ENCODE data around the gene WWP2. TPM values are rescaled to one million over a fixed set of nuclear protein-coding genes. Genes with fewer than 3 reads are reported as not detected.

Gene WWP2
- total RNA-seq, 1 experiment from 2014 or later = 38.8 TPM

GRCh38 chr16:69827524-69827923 lies 65.4 kb downstream of the WWP2 start:
- Histone ChIP-seq H2AFZ (no peak overlapping the region), H3K4me2 (no peak overlapping the region), H3K9me2 (ENCODE audit: insufficient read depth) (no peaks in the 10 kb centered on the region), H3F3A (ENCODE audit: insufficient read depth, low read depth) (no peaks in the 10 kb centered on the region), H3K4me3 (no peak overlapping the region), H4K20me1 (ENCODE audit: insufficient read depth) (no peaks in the 10 kb centered on the region), H3K79me2 (ENCODE audit: low read depth) (no peaks in the 10 kb centered on the region), H3K27me3 (ENCODE audit: insufficient read depth, low read depth) (no peaks in the 10 kb centered on the region), H3K4me1 (replicated peaks; ENCODE audit: insufficient read depth) (no peaks in the 10 kb centered on the region), H3K9me3 (ENCODE audit: insufficient read depth, low read depth) (no peaks in the 10 kb centered on the region), H3K27ac (no peak overlapping the region), H3K36me3 (ENCODE audit: low read depth) (no peaks in the 10 kb centered on the region)
- BruUV-seq (replicated peaks) = no TSS peak
- no peak for DNase-seq
- ChIA-PET POLR2A (ENCODE audit: unreplicated experiment) (no interaction called here), CTCF (no interaction called here)
- intact Hi-C loops (cut with micrococcal nuclease; ENCODE audit: unreplicated experiment) = no loop called here
- TF ChIP-seq EZH2 (IDR thresholded peaks at IDR 0.05; ENCODE audit: low read depth) (no peak), CTCF (conservative IDR thresholded peaks at IDR 0.05) (no peak)

GRCh38 chr16:69829338-69829737 lies 67.2 kb downstream of the WWP2 start:
- intact Hi-C loops (cut with micrococcal nuclease; ENCODE audit: unreplicated experiment) = no loop called here
- H3F3A ChIP-seq (ENCODE audit: insufficient read depth, low read depth) = peaks cover 8% of the 10 kb centered on the region; the same call in 1 of the 2 replicates
- BruUV-seq (replicated peaks) = no TSS peak
- DNase-seq = no peak
- ChIA-PET CTCF (interaction anchor here (0.9 kb wide), 1 partner anchor 101 kb away, joined by 3 read pairs; no protein-coding TSS in a partner anchor), POLR2A (ENCODE audit: unreplicated experiment) (no interaction called here)
- H3K27ac ChIP-seq = no peak overlapping the region
- no peak overlapping the region for H3K4me3 ChIP-seq
- TF ChIP-seq CTCF (conservative IDR thresholded peaks at IDR 0.05) = no peak
- TF ChIP-seq EZH2 (IDR thresholded peaks at IDR 0.05; ENCODE audit: low read depth) = no peak
- no peak overlapping the region for H2AFZ ChIP-seq
- no peaks in the 10 kb centered on the region for H3K9me3 ChIP-seq (ENCODE audit: insufficient read depth, low read depth)
- H3K27me3 ChIP-seq (ENCODE audit: insufficient read depth, low read depth) = no peaks in the 10 kb centered on the region
- H3K9me2 ChIP-seq (ENCODE audit: insufficient read depth) = no peaks in the 10 kb centered on the region
- no peak overlapping the region for H3K4me2 ChIP-seq
- H3K4me1 ChIP-seq (replicated peaks; ENCODE audit: insufficient read depth) = peaks cover 13% of the 10 kb centered on the region
- H3K36me3 ChIP-seq (ENCODE audit: low read depth) = no peaks in the 10 kb centered on the region
- H4K20me1 ChIP-seq (ENCODE audit: insufficient read depth) = no peaks in the 10 kb centered on the region
- no peaks in the 10 kb centered on the region for H3K79me2 ChIP-seq (ENCODE audit: low read depth)

- DNase-seq = no peak
- TF ChIP-seq CTCF (conservative IDR thresholded peaks at IDR 0.05) = no peak
- TF ChIP-seq EZH2 (IDR thresholded peaks at IDR 0.05; ENCODE audit: low read depth) = no peak
- Histone ChIP-seq H3K4me3 (no peak overlapping the region), H3F3A (ENCODE audit: insufficient read depth, low read depth) (peaks cover 8% of the 10 kb centered on the region; the same call in 1 of the 2 replicates), H3K9me2 (ENCODE audit: insufficient read depth) (no peaks in the 10 kb centered on the region), H3K9me3 (ENCODE audit: insufficient read depth, low read depth) (no peaks in the 10 kb centered on the region), H3K27me3 (ENCODE audit: insufficient read depth, low read depth) (no peaks in the 10 kb centered on the region), H3K79me2 (ENCODE audit: low read depth) (no peaks in the 10 kb centered on the region), H3K4me1 (replicated peaks; ENCODE audit: insufficient read depth) (peaks cover 13% of the 10 kb centered on the region), H3K36me3 (ENCODE audit: low read depth) (no peaks in the 10 kb centered on the region), H4K20me1 (ENCODE audit: insufficient read depth) (no peaks in the 10 kb centered on the region), H3K4me2 (no peak overlapping the region), H2AFZ (no peak overlapping the region), H3K27ac (no peak overlapping the region)
- POLR2A ChIA-PET (ENCODE audit: unreplicated experiment) = no interaction called here
- no TSS peak for BruUV-seq (replicated peaks)
- intact Hi-C loops (cut with micrococcal nuclease; ENCODE audit: unreplicated experiment) = no loop called here
- CTCF ChIA-PET = no interaction called here
Observed at GRCh38 chr16:69830146-69830533, 68.0 kb downstream of the WWP2 start.
